GF-D8 (cell line): Measurements from ENCODE around the gene PALLD.
"Not testable (repeated sequence)": the region's sequence is repeated elsewhere in the genome, so short reads cannot be mapped to it uniquely, and the experiment has no call there.

Experiments used
- DNase-seq: peaks from one replicate; lab custom pipeline; 2025; lab: John Stamatoyannopoulos, UW

The PALLD gene

DNA sequence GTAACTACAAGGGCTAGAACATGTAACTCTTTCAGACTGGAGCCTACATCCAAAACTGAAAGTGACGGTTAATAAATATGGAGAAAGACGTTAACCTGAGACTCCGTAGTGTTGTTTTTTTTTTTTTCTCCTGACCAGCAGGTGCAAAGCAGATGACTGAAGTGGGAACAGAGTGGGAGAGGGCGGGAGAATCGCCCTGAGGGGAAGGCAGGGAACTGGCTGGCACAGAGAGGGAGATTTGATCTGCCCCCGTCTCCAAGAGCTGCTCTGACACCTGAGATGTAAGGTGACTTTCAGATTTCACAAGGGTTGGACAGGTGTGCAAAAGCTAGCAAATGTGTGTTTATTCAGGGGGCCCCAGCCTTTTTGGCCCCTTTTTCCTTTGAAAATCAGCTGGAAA is 180.2 kb downstream of the PALLD start:
- DNase-seq = no peak

- DNase-seq = no peak
These were observed 181.0 kb downstream of the PALLD start for GRCh38 chr4:168677879-168678278.

DNA sequence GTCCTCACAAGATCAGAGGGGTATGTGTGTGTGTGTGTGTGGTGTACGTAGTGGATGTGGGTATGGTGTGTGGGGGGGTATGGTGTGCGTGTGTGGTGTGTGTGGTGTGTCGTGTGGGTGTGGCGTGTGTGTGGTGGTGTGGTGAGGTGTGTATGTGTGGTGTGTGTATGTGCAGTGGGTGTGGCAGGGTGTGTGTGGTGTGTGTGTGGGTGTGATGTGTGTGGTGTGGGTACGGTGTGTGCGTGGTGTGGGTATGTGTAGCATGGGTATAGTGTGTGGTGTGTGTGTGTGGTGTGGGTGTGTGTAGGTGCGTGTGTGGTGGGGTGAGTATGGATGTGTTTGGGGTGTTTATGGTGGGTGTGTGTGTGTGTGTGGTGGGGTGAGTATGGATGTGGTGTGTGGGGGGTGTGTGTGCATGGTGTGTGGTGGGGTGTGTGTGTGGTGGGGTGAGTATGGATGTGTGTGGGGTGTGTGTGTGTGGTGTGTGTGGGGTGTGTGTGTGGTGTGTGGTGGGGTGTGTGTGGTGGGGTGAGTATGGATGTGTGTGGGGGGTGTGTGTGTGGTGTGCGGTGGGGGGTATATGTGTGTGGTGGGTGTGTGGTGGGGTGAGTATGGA is 182.0 kb downstream of the PALLD start:
- no peak for DNase-seq

DNA sequence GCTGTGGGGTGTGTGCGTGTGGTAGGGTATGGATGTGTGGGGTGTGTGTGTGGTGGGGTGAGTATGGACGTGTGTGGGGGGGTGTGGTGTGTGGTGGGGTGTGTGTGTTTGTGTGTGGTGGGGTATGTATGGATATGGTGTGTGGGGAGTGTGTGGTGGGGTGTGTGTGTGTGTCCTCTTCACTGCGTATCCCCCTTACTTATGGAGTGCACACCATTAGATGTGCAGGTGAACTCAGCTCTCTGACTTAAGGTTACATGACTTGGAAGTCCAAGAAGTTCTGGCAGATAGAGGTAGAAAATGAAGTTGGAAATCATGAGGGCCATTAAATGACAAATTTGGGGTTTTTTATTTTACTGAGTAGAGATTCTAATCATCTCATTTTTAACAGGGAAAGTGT is 182.5 kb downstream of the PALLD start:
- no peak for DNase-seq

GRCh38 chr4:168679819-168680218 is 183.0 kb downstream of the PALLD start:
- DNase-seq = no peak

DNA sequence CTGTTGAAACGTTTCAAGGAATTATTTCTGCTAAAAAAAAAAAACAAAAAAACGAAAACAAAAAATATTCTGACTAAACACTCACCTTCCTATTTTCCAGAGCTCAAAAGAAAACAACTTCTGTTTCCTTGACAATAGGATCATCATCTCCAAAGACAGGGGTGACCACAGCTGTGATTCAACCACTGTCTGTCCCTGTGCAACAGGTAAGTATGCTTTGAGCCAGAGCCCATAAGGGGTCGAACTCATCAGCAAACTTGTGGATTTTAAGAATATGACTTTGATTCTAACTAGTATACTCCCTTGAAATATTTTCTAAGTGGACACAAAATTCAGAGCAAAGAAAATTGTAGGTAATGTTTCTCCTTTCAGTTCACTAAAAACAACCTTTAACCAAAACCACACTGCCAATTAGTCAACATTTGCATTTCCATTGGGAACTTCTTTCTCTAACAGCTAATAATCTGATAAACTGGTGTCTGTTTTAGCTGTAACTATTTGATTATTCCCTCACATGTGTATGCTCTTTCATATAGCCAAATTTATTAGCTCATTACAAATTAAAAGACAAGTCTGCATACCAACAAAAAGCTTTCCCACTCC is 186.1 kb downstream of the PALLD start:
- DNase-seq = no peak

DNA sequence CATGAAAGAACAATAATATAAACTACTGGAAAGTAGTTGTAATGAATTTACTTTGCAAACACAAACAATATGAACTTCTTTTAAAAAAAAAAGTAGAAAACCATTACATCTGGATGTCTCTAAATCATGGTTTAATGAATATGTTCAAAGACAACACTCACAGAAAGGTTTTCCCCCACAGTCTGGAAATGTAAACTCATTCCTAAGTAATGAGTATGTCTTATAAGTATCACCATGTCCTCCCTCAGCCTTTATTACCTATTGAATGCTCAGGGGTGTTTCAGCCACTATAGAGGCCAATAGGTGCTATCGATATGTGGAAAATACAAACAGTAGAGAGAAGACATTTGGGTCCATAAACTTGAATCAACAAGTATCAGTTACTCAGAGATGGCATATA is 186.7 kb downstream of the PALLD start:
- no peak for DNase-seq

- DNase-seq = no peak
These were observed 188.4 kb downstream of the PALLD start for GRCh38 chr4:168685136-168685809.

- DNase-seq = no peak
These were observed 191.7 kb downstream of the PALLD start for GRCh38 chr4:168688584-168688983.

GRCh38 chr4:168689791-168690190 is 192.9 kb downstream of the PALLD start:
- DNase-seq = no peak

- no peak for DNase-seq
These were observed 193.3 kb downstream of the PALLD start for GRCh38 chr4:168690199-168690598.

GRCh38 chr4:168691631-168692369 is 194.9 kb downstream of the PALLD start:
- DNase-seq = no peak

DNA sequence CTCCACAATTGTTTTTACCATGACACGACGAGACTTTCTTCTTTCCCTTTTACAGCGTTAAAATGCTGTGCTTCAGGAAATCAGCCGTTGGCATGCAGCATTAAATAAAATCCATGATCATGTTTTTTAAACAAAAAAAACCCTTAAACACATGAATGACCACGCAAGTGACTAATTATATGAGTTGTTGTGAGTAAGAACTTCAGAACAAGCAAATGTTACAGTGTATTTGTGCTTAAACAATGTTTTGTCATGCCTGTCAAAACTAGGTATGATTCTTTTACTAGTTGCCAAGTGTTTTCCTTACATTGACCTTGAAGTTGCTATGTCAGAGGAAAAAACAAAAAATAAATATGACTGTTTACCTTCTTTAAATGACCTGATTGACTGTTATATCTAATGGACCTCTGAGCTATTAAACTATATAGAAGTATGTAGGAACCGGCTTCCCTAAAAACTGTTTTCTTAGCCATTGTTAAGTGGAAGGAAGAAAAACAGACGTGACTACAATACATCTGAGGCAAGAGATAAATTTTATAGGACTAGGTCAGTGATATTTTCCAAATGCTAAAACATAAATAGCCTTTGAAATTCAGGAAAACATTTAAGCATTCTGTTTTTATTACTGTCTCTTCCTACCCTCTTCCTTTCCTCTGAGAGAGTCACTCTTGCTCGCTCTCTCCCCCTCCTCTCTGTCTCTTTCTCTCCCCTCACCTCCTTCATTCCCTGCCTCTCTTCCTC is 197.1 kb downstream of the PALLD start:
- DNase-seq = no peak

DNA sequence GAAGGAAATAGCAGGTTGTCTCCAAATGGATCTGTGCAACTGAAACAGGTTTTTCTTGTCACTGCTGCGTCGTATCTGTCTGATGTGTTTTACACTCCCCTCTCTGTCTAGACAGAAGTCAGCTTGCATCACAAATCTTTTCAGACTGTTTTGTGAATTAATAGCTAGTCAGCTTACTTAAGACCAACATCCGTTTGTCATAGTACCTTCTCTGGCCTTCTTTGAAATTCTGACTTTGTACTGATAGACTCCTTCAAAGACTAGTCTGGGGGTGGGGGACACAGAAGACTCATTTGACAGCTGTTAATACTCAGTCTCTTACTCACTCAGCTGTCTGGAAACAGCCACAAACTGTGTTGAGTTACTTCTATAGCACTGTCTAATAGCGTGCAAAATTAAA is 197.8 kb downstream of the PALLD start:
- DNase-seq = no peak

DNA sequence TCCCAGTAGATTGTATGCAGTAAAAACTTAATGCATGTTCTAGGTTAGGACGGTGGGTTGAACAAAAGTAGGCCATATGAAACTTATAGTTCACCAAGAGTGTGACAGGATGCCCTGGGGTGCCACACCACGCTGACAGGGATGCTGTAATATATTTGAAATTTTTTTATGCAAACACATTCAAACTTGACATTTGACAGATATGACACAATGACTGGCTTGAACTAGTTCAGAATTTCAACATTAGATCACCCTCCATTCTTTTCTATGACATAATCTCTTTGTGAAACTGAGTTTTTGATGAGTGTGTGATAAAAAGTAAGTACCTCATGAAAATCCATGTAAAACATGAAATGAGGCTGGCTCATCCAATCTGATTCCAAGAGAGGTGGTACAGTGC is 198.4 kb downstream of the PALLD start:
- no peak for DNase-seq

DNA sequence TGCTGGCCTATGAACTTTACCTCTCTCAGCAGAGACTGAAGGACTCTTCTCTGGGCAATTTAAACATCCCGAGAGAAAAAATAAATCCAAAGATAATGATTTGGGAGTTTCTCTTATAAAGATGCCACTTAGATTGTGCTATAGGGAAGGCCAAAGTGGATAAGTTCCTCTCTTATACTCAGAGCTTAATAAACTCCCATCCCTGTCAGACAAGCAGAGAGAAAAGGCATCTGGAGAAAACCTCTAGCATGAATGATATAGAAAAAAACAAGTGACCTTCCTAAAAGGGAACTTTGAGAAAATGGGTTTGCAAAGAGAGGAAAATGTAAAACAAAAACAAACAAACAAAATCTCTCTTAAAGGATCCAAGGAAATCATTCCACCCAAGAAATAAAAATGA is 199.4 kb downstream of the PALLD start:
- no peak for DNase-seq

DNA sequence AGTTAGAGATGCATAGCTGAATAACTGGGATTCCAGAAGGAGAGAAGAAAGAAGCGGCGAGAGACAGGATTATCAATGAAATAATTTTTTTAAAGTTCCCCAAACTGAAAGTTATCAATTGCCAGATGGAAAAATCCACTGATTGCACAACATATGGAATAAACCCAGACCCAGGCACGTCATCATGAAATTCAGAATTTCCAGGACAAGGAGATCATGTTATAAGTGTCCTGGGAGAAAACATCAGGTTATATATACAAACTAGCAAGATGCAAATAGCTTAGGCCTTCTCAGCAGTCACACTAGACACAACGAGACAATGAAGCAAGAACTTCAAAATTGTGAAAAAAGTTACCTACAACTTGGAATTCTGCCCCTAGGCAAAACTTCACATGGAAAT is 200.0 kb downstream of the PALLD start:
- no peak for DNase-seq

DNA sequence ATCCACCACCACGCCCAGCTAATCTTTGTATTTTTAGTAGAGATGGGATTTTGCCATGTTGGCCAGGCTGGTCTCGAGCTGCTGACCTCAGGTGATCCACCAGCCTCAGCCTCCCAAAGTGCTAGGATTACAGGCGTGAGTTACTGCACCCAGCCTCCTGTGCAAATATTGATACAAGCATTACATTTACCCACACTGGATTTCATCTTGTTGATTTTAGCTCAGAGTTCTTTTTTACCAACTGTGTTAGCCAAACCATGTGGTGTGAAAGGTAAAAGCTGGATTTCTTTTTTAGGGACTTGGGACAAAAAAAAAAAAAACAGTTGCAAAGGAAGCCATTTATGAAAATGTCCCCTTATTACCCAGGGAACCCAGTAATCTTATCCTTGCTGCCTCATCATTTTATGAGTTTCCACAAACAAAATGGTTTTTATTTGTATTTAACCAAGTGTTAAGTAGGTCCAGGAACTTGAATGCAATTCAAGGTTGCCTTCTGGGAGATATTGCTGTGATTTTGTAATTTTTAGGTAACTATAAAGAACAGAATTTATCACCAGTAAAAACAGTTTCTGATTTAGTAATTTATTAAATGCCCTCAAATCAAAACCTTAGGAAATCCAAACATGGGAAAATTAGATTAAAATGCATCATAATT is 202.5 kb downstream of the PALLD start:
- DNase-seq = no peak

DNA sequence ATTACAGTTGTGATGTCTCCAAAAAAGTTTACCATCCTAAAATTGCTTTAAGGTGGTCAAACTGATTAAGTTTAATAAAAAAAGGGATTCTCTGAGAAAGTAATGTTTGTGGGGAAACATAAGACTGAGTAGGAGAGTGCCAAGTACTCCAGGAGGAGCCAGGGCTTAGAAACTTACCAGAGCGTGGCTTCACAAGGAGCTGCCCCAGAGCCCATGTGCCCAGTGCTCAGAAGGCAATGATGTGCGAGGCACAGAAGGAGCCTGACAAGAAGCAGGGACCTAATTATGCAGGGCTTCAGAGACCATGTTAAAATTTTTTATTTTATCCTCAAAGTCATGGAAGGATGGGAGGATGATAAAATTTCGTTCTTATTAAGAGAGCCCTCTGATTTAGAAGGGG is 204.2 kb downstream of the PALLD start:
- DNase-seq = no peak

DNA sequence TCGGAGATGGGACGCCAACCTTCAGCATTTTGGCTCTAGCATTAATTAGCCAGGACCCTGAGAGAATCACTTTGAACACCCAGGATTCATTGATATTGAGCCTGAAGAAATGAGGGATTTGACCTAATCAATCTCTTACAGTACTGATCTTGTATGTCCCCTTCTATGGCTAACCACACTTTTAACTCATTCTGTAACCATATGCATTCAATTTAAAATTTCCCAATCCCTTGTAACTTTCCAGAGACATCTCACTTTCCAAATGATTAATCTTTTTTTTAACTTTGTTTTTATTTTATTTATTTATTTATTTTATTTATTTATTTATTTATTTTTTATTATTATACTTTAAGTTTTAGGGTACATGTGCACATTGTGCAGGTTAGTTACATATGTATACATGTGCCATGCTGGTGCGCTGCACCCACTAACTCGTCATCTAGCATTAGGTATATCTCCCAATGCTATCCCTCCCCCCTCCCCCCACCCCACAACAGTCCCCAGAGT is 205.8 kb downstream of the PALLD start:
- not testable (repeated sequence) for DNase-seq

DNA sequence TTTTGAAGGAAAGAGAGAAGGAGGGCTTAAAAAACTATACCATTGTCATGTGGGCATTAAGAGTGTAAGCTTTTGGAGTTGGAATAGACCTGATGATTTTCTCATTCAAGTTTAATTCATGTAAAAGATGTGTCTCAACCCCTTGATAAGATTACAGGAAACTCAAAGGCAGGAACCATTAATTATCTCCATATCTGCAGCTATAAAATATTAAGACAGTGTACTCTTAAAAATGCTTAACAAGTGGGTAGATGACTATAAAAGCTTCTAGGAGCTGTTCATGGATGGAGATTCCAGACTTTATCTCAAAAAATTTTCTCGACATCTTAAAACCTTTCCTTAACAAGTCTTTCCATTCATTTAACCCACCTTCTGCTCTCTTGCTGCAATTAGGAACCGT is 208.3 kb downstream of the PALLD start:
- no peak for DNase-seq

DNA sequence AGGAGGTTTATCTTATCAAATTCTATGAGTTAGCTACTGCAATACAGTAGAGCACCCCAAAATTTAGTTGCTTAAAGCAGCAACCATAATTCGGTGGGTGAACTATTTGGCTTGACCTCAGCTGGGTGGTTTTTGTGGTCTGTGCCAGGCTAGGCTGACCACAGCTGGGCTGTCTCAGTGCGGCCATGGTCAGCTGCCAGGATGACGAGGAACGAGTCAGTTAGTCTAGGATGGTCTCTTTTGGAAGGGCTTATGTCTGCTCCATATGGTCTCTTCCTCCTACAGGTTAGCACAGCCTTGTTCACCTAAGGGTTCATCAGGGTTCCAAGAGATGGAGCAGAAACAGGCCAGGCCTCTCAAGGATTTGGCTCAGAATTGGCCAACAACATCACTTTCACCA is 210.4 kb downstream of the PALLD start:
- DNase-seq = no peak
